Lower lobe of right lung (tissue), 2 donors: ENCODE measurements around the gene SOBP. TPM values are rescaled to one million over a fixed set of nuclear protein-coding genes. Genes with fewer than 3 reads are reported as not detected.
A peak's percentile ranks its signal among the peaks of the same experiment; 100 is the strongest.

ENCODE experiments used
- ATAC-seq, 2 donors: fragments of 200-7000 bp; cut with Tn5 transposase; one replicate each; pipeline ENCODE4 v1.9.1; 2020 to 2022; ENCODE audit warnings: mild to moderate bottlenecking in 2 of 2, moderate library complexity in 2 of 2
- DNase-seq: peaks from one replicate; pipeline ENCODE4 v3.0.0-alpha.2; 2020
- H3K27ac ChIP-seq: fragments of 200-600 bp; one replicate; pipeline ENCODE4 v1.8.0; 2022
- H3K27me3 ChIP-seq: fragments of 200-600 bp; one replicate; pipeline ENCODE4 v1.8.0; 2022; ENCODE audit warnings: low read depth
- H3K36me3 ChIP-seq: fragments of 200-600 bp; one replicate; pipeline ENCODE4 v1.8.0; 2022; ENCODE audit warnings: mild to moderate bottlenecking
- H3K4me1 ChIP-seq: fragments of 200-600 bp; one replicate; pipeline ENCODE4 v1.8.0; 2022
- H3K4me3 ChIP-seq: fragments of 200-600 bp; one replicate; pipeline ENCODE4 v1.8.0; 2022; ENCODE audit warnings: mild to moderate bottlenecking
- H3K9me3 ChIP-seq: fragments of 200-600 bp; one replicate; pipeline ENCODE4 v1.8.0; 2022
- intact Hi-C: fragments of 100-400 bp; cut with DNase I; formaldehyde crosslinking; loops from one replicate; pipeline ENCODE4 v1.11.0; 2022
- total RNA-seq: library from RNA; stranded (reverse); fragmentation: NEBNext Ultra II Directional; extraction: Animal tissue kit (Norgen Biotek cat#: 25700); gene quantifications from one replicate; pipeline ENCODE4 v1.2.1, GENCODE V29; 2021
- TF ChIP-seq, protein P1 (sequence below): fragments of 200-600 bp; IDR thresholded peaks from one replicate; pipeline ENCODE4 v1.8.0; 2022; ENCODE audit warnings: antibody characterized with exemption, mild to moderate bottlenecking
- donor health status: DM: no; HTN: yes; CAD: no; lungs with severe emphysema.

SOBP gene
- total RNA-seq, 1 donor from 2014 or later = 6.9 TPM

DNA sequence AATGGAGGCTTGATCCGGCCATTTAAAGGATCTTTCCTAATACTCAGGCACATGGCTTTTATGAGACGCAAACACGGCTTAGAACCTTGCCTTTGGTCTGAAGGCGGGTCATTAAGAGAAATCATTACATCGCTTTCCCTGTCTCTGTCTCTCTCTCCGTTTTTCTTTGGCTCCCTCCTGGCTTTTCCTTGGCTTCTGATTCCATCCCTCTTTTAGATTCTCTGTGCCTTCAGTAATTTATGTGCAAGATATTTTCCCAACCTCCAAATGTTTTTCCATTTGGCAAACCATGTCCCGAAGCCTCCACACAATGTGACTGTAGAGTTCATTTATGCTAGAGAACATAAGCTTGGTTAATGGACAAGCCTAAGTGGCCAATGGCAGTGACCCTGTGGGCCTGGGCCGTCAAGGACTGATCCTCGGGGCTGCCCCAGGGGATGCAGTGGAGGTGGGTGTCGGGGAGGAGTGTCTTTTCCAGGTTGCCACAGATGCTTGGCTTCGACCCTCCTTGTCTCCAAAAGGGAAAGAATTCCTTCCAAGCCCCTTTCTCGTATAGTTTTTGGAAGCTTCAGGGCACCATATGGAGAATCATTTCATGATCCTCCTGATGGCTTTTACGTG, 177.2 kb downstream of the SOBP start:
- TF ChIP-seq, protein P1, sequence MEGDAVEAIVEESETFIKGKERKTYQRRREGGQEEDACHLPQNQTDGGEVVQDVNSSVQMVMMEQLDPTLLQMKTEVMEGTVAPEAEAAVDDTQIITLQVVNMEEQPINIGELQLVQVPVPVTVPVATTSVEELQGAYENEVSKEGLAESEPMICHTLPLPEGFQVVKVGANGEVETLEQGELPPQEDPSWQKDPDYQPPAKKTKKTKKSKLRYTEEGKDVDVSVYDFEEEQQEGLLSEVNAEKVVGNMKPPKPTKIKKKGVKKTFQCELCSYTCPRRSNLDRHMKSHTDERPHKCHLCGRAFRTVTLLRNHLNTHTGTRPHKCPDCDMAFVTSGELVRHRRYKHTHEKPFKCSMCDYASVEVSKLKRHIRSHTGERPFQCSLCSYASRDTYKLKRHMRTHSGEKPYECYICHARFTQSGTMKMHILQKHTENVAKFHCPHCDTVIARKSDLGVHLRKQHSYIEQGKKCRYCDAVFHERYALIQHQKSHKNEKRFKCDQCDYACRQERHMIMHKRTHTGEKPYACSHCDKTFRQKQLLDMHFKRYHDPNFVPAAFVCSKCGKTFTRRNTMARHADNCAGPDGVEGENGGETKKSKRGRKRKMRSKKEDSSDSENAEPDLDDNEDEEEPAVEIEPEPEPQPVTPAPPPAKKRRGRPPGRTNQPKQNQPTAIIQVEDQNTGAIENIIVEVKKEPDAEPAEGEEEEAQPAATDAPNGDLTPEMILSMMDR = no peak
- DNase-seq (no peak), ATAC-seq (no peak)
- peaks cover 12% of the 10 kb centered on the region for H3K4me1 ChIP-seq
- no peaks in the 10 kb centered on the region for H3K36me3 ChIP-seq
- intact Hi-C loops = no loop called here
- no peak overlapping the region for H3K27ac ChIP-seq
- no peak overlapping the region for H3K4me3 ChIP-seq
- no peaks in the 10 kb centered on the region for H3K9me3 ChIP-seq
- no peaks in the 10 kb centered on the region for H3K27me3 ChIP-seq

DNA sequence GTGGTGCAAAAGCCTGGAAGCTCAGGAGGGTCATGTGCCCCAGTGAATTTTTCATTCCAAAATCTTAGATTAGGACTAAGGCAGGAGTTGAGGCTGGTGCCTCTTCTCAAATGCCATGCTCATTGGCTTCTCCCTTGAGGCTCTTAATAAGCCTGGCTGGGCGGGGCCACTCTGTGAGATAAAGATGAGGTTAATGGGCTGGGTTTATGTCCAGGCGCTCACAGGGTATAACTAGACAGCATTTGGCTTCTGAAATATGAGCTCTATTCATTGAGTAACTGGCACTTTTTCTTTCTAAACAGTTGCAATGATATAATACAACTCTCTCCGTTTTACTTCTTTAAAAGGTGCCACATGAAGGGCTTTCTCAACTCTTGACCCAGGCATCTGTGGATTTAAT, 177.9 kb downstream of the SOBP start:
- no peaks in the 10 kb centered on the region for H3K9me3 ChIP-seq
- TF ChIP-seq, protein P1 = no peak
- intact Hi-C loops = no loop called here
- H3K4me1 ChIP-seq = peaks cover 12% of the 10 kb centered on the region
- no peak for DNase-seq
- H3K4me3 ChIP-seq = no peak overlapping the region
- H3K36me3 ChIP-seq = no peaks in the 10 kb centered on the region
- no peak for ATAC-seq
- no peaks in the 10 kb centered on the region for H3K27me3 ChIP-seq
- no peak overlapping the region for H3K27ac ChIP-seq

DNA sequence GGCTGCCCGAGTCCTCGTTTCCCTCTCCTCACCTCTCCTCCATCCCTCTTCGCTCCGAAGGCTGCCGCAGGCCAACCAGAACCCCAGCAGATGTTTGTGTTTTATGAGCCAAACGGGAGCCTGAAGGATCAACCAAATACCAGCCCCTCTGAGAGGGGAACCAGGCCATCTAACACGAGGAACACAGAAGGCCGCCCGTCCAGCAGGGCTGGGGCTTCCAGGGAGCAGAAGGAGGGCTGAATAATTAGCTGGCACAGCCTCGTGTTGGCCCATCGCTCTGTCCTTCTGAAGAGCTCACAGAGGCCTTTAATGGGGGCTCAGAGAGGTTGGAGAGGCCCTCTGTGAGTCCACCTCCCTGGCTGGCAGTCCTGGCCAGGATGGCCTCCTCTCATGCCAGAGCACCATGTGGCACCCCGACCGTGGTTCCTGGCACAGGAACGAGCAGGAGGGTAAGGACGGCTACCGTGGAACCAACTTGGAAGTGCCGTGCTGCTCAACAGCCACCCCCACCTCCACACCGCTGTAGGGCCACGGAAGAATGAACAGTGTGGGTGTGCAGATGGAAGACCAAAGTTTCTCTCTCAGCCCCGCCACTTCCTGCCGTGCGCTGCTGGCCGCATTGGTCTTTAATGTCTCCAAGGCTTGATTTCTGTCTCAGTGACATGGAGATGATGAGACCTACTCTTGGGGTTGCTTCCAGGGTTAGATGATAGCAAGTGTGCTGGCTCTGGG, 179.0 kb downstream of the SOBP start:
- Histone ChIP-seq H3K9me3 (no peaks in the 10 kb centered on the region), H3K36me3 (no peaks in the 10 kb centered on the region), H3K4me3 (no peak overlapping the region), H3K27ac (no peak overlapping the region), H3K4me1 (peaks cover 12% of the 10 kb centered on the region), H3K27me3 (no peaks in the 10 kb centered on the region)
- no peak for DNase-seq
- no peak for ATAC-seq
- intact Hi-C loops = no loop called here
- TF ChIP-seq, protein P1 = no peak

DNA sequence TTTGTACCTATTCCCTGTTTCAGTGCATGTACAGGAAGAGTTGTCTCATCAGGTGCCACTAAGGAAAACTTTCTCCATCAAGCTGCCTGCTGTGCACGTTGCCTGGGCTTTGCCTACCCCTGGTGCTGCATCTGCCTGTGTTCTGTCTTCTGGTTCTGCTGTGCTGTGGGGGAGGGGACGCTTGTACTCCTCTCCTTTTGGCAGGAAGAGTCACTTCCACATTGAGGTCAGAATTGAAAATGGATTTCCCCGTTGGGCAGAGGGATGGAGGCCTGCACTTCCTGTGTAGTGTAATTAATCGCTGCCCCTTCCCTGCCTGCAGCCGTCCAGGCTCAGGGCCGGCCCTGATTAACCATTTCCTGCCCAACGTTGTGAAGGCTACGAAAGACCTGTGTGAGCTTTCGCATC, 180.9 kb downstream of the SOBP start:
- peak; percentile 43 to 70 for ATAC-seq
- Histone ChIP-seq H3K27ac (no peak overlapping the region), H3K36me3 (no peaks in the 10 kb centered on the region), H3K4me3 (no peak overlapping the region), H3K27me3 (no peaks in the 10 kb centered on the region), H3K4me1 (peaks cover 16% of the 10 kb centered on the region), H3K9me3 (no peaks in the 10 kb centered on the region)
- DNase-seq = peak; percentile 71
- TF ChIP-seq, protein P1 = no peak
- intact Hi-C loops = no loop called here

DNA sequence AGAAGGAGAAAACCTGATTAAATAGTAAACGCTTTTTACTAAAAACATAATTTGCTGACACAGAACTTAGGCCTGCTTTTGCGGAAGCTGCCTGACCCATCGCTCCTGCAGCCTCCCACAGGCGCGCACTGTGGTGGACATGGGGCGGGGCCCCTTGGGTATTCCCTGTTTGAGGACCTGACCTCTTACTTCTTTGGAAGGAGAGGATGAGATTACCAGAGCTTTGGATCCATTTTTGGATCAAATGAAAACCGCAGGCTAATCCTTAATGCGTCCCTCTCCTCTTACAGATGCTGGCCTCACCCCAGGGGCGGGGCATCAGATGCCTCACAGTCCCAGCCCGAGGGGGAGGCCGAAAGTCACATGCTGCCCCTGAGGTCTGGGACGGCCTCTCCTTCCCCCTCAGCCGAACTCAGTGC, 183.2 kb downstream of the SOBP start:
- intact Hi-C loops = no loop called here
- no peak overlapping the region for H3K4me3 ChIP-seq
- peaks cover 17% of the 10 kb centered on the region for H3K4me1 ChIP-seq
- H3K27ac ChIP-seq = no peak overlapping the region
- TF ChIP-seq, protein P1 = no peak
- DNase-seq = no peak
- H3K9me3 ChIP-seq = no peaks in the 10 kb centered on the region
- H3K27me3 ChIP-seq = no peaks in the 10 kb centered on the region
- peak in 1 of 2 donors; percentile 18 for ATAC-seq
- no peaks in the 10 kb centered on the region for H3K36me3 ChIP-seq
